Measurements from ENCODE around the gene ZNF771. TPM values are rescaled to one million over a fixed set of nuclear protein-coding genes. Genes with fewer than 3 reads are reported as not detected.

Gene ZNF771
- total RNA-seq, 1 donor, result 9.5 TPM

DNA sequence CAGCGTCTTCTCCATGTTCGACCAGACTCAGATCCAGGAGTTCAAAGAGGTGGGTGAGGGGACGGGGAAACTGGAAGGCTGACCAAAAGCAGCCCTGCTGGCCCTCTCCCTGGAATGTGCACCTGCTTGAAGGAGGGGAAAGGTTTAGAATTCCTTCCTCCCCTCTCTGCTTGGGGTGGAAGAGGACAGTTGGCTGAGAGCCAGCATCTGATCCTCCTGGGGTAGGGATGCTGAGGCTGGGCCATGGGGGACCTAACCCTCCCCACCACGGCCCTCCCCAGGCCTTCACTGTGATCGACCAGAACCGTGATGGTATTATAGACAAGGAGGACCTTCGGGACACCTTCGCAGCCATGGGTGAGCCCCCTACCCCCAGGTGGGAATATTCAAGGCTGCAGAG, 31.5 kb upstream of the ZNF771 start:
- no peak overlapping the region for H3K4me3 ChIP-seq (ENCODE audit: low read depth, low read length)
- TF ChIP-seq, protein P1, sequence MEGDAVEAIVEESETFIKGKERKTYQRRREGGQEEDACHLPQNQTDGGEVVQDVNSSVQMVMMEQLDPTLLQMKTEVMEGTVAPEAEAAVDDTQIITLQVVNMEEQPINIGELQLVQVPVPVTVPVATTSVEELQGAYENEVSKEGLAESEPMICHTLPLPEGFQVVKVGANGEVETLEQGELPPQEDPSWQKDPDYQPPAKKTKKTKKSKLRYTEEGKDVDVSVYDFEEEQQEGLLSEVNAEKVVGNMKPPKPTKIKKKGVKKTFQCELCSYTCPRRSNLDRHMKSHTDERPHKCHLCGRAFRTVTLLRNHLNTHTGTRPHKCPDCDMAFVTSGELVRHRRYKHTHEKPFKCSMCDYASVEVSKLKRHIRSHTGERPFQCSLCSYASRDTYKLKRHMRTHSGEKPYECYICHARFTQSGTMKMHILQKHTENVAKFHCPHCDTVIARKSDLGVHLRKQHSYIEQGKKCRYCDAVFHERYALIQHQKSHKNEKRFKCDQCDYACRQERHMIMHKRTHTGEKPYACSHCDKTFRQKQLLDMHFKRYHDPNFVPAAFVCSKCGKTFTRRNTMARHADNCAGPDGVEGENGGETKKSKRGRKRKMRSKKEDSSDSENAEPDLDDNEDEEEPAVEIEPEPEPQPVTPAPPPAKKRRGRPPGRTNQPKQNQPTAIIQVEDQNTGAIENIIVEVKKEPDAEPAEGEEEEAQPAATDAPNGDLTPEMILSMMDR (IDR thresholded peaks at IDR 0.05; ENCODE audit: insufficient read depth, low read depth, low read length), result no peak
- no peak for DNase-seq (ENCODE audit: low read depth)

DNA sequence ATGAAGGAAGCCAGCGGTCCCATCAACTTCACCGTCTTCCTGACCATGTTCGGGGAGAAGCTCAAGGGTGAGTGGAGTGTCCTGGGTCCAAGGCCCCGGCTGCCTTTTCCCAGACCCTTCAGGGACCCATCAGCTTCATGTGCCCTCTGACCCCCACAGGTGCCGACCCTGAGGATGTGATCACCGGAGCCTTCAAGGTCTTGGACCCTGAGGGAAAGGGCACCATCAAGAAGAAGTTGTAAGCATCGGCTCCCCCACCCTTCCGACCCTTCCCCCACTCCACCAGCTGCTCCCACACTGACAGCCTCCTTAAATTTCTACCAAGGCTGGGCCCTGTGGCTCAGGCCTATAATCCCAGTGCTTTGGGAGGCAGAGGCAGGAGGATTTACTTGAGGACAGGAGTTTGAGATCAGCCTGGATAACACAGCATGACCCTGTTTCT, 30.9 kb upstream of the ZNF771 start:
- TF ChIP-seq, protein P1 (IDR thresholded peaks at IDR 0.05; ENCODE audit: insufficient read depth, low read depth, low read length), result no peak
- no peak for DNase-seq (ENCODE audit: low read depth)
- H3K4me3 ChIP-seq (ENCODE audit: low read depth, low read length), result no peak overlapping the region

DNA sequence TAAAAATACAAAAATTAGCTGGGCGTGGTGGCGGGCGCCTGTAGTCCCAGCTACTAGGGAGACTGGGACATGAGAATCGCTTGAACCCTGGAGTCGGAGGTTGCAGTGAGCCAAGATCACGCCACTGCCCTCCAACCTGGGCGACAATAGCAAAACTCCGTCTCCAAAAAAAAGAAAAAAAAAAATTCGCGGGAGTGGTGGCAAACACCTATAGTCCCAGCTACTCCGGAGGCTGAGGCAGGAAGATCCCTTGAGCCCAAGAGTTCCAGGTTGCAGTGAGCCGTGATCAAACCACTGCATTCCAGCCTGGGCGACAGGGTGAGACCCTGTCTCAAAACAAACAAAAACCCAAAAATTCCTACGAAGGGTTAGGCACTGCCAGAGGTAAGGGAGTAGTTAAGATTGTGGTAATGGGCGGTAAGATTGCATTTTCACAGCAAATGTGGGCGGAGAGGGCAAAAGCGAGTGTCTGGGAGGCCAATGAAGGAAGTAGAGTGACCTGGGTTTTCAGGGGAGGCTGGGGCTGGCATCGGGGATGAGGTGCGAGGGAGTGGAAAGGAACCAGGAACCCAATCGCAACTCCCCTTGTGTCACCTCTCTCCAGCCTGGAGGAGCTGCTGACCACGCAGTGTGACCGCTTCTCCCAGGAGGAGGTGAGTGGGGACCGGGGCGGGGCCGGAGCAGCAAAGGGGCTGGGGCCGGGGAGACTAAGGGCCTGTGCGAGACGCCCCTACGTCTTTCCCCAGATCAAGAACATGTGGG, 30.2 kb upstream of the ZNF771 start:
- TF ChIP-seq, protein P1 (IDR thresholded peaks at IDR 0.05; ENCODE audit: insufficient read depth, low read depth, low read length), result no peak
- H3K4me3 ChIP-seq (ENCODE audit: low read depth, low read length), result peak overlapping the region; percentile 54
- DNase-seq (ENCODE audit: low read depth), result no peak

DNA sequence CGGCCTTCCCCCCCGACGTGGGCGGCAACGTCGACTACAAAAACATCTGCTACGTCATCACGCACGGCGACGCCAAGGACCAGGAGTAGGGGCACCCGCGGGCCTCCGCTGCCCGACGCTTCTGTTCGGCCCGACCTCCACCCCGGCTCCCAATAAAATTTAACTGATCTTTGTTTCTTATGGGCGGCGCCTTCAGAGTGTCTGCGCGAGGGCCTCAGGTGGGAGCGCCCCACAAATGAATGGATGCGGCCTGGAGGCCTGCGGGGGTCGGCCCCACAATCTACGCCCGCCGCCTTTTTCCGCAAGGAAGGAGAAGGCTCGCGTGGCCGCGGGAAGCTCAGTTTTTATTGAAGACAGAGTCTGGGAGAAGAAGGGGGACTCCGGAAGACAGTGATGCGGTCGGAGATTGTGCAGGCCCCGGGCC, 29.6 kb upstream of the ZNF771 start:
- TF ChIP-seq, protein P1 (IDR thresholded peaks at IDR 0.05; ENCODE audit: insufficient read depth, low read depth, low read length), result no peak
- H3K4me3 ChIP-seq (ENCODE audit: low read depth, low read length), result peak overlapping the region; percentile 54
- peak; percentile 94 for DNase-seq (ENCODE audit: low read depth)

DNA sequence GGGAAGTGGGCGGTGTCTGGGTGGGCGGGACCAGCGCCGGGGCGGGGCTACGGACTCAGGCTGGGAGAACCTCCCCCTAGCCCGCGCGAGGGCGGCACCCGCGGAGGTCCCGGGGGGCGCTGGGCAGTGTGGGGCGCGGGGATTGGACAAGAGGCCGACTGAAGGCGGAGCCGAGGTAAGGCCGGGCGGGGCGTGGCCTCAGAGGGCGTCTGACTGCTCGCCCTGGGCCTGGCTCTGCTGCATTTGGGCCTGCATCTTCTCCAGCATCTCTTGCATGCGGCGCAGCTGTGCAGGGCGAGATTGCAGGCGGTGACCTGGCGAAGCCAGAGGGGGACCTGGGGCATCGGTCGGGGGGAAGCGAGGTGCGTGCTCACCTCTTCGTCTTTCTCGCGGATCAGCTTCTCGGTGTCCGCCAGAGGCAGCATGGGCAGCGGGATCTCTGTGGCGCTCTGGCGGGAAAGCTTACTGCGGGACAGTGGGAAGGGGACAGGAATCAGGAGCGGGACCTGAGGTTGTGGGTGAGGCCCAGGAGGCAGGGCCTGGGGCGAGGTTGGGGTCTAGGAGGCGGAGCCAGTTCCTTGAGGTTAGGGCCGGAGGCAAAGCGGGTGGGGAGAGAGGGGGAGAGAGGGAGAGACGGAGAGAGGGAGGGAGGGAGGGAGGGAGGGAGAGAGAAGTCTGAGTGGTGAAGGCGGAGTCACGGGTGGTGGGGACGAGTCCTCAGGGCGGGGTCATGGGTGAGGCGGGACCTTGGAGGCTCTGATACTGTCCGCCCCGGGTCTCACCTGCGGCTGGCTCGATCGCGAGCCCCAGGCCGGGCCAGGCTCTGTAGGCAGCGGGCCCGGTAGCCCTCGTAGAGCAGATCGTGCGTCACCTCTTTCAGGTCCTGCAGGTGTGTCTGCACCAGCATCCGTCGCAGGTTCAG, 28.9 kb upstream of the ZNF771 start:
- TF ChIP-seq, protein P1 (IDR thresholded peaks at IDR 0.05; ENCODE audit: insufficient read depth, low read depth, low read length), result peak; percentile 20
- peak overlapping the region; percentile 79 for H3K4me3 ChIP-seq (ENCODE audit: low read depth, low read length)
- DNase-seq (ENCODE audit: low read depth), result peak; percentile 98

DNA sequence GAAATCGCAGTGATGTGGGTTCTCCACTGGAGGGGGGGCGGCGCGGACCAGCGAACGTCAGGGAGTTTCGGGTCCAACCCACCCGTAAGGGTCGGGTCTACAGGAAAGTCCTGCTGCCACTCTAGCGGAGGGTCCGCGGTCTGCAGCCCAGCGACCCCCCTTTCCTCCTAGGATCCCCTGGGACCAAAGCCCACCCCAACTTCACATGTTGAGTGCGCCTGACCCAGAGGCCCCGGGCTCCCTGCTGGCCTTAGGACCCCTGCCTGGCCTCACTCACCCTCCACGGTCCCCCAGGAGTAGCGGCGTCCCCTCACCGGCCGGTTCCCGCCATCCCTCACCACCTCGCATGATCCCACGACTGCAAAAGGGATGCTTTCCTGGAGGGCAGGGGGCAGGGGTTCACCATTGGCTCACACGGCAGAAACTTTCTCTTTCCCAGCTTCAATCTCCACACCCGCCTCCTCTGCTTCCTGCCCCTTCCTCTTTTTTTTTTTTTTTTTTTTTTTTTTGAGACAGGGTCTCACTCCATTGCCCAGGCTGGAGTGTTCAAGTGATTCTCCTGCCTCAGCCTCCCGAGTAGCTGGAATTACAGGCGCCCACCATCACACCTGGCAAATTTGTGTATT, 28.1 kb upstream of the ZNF771 start:
- TF ChIP-seq, protein P1 (IDR thresholded peaks at IDR 0.05; ENCODE audit: insufficient read depth, low read depth, low read length), result no peak
- peak overlapping the region; percentile 79 for H3K4me3 ChIP-seq (ENCODE audit: low read depth, low read length)
- DNase-seq (ENCODE audit: low read depth), result no peak
